NCI-H1417 (cell line): ENCODE results near the gene CACNA1G.

Experiments
- DNase-seq, 3 experiments: peaks; one replicate each; lab custom pipeline; 2025; lab: John Stamatoyannopoulos, UW

CACNA1G gene

DNA sequence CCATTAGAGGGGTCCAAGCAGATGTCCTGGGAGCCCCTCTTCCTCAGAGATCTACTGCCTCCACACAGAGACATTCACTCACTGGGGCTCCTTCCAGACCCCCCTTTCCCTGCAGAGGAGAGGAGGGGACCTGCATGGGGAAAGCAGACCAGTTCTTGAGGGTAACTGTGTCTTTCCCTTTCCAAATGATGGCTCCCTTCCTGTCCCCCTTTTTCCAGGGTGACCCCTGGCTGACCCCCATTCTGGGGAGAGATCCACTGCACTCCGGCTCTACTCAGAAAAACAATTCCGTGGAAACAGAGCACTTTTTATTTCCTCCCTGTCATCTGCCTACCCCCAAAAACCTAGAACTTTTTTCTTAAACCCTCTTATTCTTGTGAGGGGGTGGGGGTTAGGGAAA lies 6.4 kb downstream of the CACNA1G start:
- no peak for DNase-seq

DNA sequence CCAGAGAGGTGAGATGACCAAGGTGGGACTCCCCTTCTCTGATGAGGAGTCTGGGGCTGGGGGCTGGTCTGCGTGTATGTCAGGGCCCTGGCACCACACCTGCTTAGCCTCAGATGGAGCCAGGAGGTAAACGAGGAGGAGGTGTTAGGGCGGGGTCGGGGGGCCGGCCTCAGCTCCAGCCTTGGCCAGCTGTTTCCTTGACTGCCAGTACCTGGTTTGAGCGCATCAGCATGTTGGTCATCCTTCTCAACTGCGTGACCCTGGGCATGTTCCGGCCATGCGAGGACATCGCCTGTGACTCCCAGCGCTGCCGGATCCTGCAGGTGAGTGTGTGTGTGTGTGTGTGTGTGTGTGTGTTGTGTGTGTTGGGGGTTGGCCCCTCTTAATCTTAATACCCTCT lies 8.1 kb downstream of the CACNA1G start:
- no peak for DNase-seq

DNA sequence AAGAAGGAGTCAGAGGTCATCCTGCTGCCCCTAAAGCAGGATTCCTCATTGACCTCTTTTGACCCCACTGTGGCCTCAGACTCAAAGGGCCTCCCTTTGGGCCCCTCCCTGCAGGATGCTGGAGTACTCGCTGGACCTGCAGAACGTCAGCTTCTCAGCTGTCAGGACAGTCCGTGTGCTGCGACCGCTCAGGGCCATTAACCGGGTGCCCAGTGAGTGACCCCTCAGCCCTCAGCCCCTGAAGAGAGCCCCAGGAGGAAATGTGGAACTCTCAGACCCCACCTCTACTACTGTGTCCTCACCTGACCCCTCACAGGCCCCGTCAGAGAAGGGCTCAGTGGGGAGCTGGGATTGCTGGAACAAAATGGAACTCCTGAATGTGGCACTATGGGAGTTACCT lies 9.1 kb downstream of the CACNA1G start:
- DNase-seq, result no peak

DNA sequence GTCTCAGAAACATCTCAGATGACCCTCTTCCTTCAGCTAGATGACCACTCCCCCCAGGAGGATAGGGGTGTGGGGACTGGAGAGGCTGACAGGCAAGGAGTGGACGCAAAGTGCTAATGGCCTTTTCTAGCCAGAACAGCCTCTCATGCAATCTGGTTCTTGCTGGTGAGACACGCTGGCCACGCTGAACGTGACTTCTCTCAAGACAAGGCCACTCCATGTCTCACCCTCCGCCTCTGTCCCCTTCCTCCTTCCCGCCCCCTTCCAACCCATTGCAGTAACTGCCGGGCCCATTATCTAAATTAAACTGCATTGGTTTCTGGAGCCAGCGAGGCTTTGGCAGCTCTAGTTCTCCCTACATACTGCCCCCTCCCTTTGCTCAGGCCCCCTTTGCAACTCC lies 9.5 kb downstream of the CACNA1G start:
- no peak for DNase-seq

DNA sequence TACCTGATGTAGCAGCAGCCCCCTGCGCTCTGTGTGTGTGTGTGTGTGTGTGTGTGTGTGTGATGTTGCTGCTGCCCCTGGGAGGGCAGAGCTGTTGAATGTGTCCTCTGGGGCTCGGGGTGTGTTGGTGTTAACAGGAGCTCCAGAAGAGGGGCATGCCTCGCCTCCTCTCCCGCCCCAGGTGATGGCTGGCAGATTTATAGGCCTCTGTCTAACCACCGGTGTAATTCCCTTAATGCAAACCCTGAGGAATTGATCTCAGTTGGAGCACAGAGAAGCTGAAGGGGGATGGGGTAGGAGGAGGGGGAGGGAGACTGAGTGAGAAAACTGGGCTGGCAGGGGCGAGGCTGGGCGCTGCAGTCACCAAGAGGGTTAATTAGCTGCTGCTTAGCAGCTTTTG lies 10.0 kb downstream of the CACNA1G start:
- DNase-seq, result peak; percentile 55 to 84 (median 61)

DNA sequence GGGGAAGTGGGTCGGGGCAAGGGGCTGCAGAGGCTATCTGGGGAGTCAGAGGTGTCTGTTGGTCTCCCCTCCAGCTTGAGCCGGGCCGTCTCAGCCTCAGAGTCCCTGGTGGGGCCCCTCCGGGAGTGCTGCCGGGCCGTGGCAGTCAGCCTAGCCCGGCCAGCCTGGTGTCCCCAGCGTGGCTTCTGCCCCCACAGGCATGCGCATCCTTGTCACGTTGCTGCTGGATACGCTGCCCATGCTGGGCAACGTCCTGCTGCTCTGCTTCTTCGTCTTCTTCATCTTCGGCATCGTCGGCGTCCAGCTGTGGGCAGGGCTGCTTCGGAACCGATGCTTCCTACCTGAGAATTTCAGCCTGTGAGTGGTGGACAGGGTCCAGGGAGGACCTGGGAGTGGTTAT lies 11.2 kb downstream of the CACNA1G start:
- no peak for DNase-seq

DNA sequence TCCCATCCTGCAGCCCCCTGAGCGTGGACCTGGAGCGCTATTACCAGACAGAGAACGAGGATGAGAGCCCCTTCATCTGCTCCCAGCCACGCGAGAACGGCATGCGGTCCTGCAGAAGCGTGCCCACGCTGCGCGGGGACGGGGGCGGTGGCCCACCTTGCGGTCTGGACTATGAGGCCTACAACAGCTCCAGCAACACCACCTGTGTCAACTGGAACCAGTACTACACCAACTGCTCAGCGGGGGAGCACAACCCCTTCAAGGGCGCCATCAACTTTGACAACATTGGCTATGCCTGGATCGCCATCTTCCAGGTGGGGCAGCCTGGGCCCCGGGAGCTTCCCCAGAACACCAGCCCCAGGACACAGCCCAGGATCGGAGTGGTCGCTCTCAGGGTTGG lies 12.0 kb downstream of the CACNA1G start:
- no peak for DNase-seq

DNA sequence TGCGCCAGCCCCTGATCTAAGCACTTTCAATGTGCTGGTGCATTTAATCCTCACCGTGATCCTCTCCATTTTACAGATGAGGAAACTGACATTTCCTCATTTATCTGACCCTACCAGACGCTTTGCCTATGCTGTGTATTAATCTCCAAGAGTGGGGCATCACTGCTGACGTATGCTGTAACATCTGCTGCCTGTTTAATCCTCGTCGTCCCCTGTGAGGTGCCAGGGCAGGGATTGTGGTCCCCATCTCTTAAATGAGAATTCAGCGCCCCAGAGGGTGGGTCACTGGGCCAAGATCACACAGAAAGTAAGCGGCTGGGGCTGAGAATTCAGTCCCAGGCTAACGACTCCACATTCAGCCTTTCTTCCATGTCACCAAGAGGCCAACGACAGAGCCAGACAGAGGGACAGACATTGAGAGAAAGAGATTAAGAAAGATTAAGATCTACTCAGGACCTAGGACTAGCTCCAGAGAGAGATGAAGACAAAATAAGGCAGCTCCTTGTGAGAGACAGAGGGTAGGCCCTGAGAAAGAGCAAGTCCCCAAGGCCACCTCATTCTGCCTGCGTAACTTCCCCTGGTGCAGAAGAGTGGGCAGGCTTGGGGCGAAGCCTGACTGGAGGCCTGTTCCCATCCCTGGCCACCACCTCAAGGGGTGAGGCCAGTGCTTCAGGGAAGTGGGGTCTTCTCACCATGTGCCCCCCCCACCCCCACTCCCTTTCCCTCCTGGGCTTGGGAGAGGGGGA lies 13.5 kb downstream of the CACNA1G start:
- no peak for DNase-seq

DNA sequence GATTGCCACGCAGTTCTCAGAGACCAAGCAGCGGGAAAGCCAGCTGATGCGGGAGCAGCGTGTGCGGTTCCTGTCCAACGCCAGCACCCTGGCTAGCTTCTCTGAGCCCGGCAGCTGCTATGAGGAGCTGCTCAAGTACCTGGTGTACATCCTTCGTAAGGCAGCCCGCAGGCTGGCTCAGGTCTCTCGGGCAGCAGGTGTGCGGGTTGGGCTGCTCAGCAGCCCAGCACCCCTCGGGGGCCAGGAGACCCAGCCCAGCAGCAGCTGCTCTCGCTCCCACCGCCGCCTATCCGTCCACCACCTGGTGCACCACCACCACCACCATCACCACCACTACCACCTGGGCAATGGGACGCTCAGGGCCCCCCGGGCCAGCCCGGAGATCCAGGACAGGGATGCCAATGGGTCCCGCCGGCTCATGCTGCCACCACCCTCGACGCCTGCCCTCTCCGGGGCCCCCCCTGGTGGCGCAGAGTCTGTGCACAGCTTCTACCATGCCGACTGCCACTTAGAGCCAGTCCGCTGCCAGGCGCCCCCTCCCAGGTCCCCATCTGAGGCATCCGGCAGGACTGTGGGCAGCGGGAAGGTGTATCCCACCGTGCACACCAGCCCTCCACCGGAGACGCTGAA lies 15.2 kb downstream of the CACNA1G start:
- peak; percentile 33 to 65 (median 61) for DNase-seq

DNA sequence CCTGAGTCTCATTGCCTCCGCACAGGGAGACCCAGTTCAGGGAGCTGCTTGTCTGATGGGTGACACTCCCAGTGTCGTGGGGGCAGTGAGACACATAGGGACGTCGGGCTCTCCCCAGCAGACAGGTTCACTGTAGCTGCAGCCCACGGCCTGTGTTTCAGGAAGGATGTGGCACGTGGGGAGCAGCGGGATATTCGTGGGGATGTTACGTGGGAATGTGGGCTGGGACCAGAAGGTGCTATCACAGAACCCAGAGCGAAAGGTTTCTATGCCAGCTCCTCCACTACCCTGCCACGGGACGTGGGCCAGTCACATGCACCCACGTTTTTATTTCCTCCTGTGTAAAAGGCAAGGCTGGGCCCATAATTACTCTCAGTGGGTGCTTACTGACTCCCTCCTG lies 16.3 kb downstream of the CACNA1G start:
- no peak for DNase-seq

DNA sequence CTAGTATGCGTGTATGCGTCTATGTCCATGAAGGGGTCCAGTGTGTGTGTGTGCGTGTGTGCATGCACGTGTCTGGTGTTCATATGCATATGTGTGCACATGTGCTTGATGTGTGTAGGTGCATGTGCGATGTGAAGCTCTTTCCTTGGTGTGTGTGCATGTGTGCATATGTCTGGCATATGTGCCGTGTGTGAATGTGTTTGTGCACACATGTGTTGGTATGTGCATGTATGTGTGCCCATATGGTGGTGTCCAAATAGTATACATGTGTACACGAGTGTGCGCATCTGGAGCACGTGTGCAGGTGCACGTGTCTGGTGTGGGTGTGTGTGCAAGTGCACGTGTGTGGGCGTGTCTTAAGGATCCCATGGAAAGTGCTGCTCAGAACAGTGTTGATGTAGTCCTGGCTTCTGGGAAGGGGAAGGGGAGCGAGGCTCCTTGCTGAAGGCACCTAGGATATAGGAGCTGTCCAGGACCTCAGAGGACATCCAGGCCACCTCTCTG lies 17.0 kb downstream of the CACNA1G start:
- DNase-seq, result no peak

DNA sequence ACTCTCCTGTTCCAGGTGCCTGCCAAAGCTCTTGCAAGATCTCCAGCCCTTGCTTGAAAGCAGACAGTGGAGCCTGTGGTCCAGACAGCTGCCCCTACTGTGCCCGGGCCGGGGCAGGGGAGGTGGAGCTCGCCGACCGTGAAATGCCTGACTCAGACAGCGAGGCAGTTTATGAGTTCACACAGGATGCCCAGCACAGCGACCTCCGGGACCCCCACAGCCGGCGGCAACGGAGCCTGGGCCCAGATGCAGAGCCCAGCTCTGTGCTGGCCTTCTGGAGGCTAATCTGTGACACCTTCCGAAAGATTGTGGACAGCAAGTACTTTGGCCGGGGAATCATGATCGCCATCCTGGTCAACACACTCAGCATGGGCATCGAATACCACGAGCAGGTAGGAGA lies 17.7 kb downstream of the CACNA1G start:
- no peak for DNase-seq

DNA sequence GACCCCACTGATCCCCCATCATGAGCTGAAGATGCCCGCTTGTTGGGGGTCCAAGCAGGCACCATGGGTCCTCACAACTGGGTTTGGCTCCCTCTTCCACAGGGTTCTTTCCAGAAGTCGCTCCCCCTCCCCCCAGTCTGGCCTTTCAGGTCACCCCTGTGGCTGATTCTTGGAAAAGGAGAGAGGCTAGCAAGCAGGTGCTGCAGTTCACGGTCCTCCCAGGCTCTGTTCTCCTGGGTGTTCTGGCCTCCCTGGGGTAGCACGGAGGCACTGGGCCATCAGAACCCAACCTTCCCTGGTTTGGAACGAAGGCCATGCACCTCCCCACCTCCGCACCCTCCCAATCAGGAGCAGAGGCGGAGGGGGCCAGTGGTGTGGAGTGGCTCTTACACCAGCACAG lies 18.9 kb downstream of the CACNA1G start:
- no peak for DNase-seq

DNA sequence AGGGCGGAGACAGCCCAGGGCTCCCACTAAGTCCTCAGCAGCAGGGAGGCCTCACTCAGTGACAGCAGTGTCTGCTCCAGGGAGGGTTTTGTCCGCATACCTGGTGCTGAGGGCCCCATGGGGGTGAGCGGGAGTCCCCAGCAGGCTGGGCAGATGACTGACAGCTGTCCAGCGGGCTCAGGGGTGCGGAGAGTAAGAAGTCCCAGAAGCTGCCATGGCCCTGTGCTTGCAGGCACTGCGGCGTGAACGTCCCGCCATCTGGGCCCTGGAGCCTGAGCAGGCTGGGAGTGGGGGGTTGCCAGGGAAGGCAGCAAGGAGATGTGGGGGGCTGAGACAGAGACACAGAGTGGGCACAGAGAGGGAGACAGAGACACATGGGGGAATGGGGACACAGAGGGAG lies 20.1 kb downstream of the CACNA1G start:
- no peak for DNase-seq

DNA sequence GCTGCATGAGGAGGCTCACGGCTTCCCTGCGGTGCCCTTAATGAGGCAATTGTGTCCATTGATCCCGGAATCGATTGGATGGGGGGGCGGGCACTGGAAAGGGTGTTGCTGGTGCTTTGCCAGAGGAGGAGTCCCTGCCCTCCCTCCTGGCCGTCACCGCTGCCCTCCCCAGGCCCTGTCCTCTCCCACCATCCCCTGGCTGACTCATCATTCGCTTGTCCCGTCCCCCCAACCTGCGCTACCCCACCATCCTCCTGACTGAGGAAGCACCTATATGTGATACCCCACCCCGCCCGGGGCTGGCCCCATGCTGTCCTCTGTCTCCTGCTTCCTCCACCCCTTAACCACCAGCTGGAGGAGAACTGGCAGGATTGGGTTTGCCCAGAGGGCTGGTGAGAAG lies 20.8 kb downstream of the CACNA1G start:
- DNase-seq, result no peak

DNA sequence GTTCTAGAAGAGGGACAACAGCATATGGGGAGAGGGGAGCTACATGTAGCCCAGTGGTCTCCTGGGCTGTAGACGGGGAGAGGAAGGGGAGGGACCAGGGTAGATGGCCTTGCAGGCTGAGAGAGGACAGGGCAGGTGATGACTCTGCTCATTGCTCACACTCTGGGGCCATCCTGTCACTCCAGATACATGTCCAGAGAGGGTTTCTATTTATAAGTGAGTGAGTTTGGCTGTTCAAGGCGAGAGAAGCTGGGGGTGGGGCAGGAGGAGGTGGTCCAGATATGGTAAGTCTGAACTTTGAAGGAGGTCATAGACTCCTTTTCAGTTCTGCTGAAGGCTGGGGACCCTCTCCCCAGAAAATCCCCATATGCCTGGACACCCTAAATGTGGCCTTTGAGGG lies 22.2 kb downstream of the CACNA1G start:
- DNase-seq, result no peak

DNA sequence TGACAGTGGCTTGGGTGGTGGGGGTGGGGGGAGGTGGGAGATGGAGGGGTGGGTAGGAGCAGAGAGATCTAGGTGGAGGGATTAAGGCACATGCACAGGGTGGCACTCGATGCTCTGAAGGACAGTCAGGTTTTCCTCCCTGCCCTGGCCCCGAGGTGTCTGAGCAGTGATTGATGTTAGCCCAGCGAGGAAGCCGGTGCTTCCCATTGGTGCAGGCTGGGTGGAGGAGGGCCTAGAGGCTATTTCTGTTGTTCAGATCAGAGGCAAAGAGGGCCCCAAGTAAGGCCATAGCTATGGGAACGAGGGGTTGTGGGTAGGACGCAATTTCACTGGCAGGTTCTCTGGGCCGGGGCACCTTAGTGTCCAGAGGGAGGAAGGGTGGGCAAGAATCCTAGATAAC lies 23.1 kb downstream of the CACNA1G start:
- no peak for DNase-seq

DNA sequence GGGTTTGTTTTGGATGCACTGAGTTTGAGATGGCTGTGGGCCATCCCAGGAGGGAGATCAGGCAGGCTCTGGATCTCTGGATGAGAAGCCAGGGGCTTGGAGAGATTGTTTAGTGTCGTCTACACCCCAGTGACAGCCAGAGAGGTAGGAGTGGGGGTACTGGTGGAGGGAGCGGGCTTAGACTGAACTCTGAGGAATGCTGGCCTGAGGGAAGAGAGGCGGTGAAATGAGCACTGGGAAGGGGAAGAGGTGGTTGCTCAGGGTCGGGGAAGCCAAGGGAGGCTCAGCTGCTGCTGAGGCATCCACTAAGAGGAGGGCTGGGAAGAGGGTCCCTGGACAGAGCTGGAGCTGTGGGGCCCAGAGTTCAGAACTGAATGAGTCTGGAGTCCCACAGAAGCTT lies 23.6 kb downstream of the CACNA1G start:
- no peak for DNase-seq

DNA sequence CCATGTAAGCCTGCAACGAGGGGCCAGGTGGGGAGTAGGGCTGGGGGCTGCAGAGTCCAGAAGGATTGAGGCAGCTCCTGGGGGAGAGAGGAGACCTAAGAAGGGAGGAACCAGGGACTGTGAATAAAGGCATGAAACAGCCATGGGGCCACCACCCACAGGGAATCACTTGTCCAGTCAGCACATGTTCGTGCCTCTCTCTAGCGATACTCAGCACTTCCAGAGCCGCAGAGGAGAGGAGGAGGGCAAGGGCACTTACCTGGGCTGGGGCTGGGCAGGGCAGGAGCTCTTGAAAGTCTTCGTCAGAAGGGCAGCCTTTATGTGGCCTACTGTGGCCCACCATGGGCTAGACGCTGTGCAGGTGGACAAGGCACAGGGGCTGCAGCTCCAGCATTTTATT lies 24.2 kb downstream of the CACNA1G start:
- DNase-seq, result peak in 1 of 3 experiments; percentile 18

DNA sequence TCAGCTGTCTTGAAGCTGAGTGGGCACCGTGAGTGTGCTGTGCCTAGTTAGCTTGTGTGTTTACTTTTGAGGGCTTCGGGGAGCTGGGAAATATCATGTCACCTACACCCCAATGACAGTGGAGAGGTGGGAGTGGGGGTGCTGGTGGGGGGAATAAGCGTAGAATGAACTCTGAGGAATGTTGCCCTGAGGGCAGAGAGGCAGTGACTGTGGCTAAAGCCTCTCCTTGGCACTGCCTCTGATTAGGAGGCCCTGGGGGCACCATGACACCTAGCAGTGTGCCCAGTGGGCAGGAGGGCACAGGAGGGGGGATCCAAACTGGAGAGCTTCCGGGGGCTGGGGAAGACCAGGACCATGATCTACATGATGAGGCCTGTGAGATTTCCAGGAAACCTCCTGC lies 24.8 kb downstream of the CACNA1G start:
- no peak for DNase-seq

DNA sequence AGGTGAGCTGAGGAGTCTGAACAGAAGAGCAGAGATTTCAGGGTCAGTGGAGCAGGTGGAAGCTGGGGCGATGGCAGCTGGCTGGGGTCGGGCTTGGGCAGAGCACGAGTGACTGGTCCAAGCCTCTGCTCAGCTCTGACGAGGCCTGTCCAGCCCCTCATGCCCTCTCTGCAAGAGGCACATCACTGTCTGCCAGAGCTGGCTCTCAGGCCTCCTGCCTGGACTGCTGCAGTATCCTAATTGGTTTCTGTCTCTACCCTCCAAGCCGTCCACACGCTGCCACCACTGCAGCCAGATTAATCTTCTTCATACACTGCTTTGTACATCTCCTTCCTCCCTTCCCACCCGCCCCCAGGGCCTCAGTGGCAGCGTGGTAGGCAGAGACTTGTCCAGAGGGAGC lies 25.4 kb downstream of the CACNA1G start:
- no peak for DNase-seq

DNA sequence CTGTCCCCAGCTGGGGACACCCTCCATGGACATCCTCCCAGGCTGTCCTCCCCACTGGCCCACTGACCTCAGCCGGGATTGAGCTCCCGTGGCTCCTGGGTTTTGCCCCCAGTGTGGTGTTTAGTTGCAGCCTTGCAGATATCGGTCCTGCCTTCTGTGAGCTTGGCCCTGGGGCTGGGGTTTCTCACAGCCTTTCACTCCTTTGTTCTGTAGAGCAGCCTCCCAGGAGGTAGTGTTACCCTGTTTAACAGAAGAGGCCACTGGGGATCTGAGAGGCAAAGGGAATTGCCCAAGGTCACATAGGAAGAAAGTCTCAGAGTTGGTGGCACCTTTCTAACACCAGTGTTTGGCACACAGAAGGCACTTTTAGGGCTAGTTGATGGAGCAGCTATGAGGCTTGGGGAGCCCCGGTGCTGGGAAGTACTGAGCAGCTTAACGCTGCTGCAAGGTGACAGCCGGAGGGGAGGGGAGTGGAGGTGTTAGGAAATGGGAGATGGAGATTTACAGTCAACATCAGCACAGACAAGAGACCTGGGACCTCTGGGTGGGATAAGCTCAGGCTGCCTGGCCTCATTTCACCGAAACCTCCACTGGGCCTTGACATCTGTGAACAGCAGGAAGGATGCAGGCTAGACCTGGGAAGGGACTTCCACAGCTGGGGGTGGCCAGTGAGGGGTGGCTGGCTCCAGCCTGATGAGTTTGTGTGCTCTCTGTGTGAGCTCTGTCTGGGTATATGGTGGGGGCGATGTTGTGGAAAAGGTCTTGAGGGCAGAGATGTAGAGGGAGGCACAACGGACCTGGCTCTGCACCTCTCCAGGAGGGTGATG lies 26.1 kb downstream of the CACNA1G start:
- DNase-seq, result no peak

DNA sequence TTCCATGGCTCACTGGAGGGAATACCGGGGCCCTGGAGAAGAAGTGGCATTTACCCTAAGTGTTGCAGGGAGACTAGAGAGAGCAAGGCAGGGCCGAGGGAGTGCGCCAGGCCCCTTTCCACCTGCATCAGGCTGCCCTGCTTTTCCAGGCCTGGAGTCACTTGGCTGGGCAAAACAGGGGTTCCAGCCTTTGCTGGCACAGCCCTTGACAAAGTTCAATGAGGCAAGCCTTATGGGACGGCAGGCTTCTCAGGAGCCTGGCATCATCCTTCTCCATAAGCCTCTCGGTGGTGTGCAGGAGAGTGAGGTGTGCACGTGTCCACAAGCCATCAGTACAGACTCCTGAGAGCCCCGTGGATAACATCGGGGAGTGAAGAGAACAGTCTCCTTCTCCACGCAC lies 27.1 kb downstream of the CACNA1G start:
- no peak for DNase-seq
